ENCODE results near the gene SNRPA1.
"Not testable (repeated sequence)": the region's sequence is repeated elsewhere in the genome, so short reads cannot be mapped to it uniquely, and the experiment has no call there.

Gene SNRPA1

DNA sequence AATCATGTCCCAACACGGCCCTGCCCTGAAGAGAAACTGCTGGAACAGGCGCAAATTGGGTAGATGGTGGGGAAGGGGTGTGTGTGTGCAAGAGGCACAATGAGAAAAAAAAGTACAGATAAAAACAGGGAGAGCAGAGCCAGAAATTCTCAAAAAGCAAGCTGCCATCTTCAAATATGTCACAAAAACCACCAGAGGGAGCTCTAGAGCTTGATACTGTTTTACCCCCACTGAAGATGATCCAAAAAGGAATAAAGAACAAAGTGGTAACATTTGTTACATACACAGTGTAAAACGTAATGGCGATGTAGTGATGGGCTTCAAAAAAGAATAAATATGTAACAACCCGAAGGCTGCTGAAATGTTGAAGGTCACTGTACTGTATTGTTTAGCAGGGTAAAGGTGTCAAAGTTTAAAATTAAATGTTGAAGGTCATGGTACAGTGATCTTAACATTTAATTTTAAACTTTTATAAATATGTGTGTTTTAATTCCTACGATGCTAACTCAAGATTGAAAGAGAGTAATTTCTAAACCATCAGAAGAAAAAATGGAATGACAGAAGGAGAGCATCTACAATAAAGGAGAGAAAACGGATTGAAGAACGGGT lies 6.0 kb downstream of the SNRPA1 start:
- DNase-seq = peak; percentile 89

DNA sequence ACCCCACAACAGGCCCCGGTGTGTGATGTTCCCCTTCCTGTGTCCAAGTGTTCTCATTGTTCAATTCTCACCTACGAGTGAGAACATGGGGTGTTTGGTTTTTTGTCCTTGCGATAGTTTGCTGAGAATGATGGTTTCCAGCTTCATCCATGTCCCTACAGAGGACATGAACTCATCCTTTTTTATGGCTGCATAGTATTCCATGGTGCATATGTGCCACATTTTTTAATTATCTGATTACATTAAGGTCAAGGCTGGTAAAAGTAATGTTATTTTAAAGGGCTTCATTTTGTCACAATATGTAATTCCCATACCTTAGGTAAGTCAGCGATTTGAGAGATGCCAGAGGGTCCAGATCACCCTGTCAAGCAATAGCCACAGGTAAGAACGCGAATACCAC lies 7.7 kb downstream of the SNRPA1 start:
- DNase-seq = not testable (repeated sequence)

DNA sequence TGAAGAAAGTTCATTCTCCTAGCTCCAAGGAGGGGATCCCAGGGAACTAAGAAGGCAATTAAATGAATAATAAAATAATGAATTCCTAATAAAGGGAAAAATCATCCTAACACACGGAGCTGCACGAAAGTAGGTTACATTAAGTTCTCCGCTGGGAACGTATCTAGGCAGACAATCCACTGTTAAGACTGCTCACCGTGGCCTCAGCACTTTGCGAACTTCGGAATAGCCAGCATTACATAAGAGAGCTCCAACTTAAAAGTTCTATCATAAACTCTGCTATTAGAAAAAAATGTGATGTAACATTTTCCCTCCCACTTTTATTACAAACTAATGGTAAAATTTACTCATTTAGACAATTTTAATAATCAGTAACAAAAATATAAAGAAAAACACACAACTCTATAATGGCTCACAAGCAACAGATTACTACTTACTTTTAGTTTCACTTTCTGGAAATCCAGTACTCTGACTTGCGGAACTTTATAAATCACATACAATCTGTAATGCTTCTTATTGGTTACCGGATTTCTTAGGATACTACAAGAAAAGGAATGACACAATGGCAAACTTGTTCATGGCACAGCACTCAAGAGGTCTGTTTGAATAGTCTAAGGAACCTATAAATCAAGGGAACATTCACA lies 8.5 kb downstream of the SNRPA1 start:
- no peak for DNase-seq

DNA sequence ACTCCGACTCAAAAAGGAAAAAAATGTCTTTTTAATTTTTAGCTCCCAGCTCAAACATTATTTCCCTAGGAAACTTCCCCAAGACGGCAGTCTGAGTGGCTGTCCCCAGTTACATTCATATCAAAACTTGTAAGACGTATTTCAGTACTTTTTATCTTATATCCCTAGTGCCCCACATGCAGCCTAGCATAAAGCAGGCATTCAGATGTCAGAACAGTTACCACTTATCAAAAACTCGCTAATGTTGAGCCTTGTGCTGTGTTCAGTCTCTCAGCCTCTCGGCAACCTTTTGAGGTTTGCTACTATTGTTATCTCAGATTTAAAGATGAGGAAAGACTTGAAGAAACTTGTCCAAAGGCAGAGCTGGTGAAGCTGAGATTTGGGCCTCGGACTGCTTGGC lies 11.1 kb downstream of the SNRPA1 start:
- DNase-seq = no peak

DNA sequence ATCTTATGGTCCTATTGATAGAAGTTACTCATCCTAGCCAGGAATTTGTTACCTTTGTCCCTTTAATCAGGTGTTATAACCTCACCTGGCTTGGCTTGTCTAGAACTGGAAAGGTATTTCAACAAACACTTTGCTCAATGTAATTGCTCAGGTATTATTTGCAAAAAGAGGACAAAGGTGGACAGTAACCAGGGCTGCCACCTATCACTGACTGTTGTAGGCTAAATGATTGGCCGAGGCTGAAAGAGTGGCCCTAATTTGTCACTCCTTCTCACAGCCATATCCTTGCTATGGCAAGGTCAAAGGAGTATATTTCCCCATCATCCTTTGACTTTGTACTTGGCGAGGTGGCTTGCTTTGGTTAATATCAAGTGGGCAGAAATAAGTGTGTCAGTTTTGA lies 15.0 kb downstream of the SNRPA1 start:
- DNase-seq = no peak

DNA sequence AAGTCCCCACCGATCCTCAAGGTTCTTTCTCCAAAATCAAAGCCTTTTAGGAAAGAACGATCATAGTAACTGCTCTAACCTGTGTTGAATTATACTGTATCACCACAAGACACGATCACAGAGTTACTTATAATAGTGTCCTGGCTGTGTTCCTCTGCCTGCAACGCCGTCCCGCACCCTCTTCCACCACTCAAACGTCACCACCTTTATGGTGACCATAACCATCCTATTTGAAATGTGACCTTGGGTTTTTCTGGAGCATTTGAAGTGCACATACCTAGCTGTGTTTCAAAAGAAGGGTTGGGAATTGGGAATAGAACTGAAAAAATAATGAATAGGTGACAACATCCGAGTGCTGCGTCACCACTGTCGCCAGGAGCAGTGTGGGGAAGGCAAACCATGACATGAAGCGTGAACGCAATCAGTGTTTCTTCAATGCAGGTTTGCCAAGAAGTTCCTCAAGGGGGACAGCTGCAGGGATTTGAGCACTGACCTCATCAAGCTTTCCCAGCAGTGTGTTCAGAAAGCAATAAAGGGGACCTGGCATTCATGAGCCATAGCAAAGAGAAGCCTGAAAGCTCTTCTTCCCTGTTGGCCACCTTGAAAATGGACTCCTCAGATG lies 17.0 kb downstream of the SNRPA1 start:
- DNase-seq = no peak

DNA sequence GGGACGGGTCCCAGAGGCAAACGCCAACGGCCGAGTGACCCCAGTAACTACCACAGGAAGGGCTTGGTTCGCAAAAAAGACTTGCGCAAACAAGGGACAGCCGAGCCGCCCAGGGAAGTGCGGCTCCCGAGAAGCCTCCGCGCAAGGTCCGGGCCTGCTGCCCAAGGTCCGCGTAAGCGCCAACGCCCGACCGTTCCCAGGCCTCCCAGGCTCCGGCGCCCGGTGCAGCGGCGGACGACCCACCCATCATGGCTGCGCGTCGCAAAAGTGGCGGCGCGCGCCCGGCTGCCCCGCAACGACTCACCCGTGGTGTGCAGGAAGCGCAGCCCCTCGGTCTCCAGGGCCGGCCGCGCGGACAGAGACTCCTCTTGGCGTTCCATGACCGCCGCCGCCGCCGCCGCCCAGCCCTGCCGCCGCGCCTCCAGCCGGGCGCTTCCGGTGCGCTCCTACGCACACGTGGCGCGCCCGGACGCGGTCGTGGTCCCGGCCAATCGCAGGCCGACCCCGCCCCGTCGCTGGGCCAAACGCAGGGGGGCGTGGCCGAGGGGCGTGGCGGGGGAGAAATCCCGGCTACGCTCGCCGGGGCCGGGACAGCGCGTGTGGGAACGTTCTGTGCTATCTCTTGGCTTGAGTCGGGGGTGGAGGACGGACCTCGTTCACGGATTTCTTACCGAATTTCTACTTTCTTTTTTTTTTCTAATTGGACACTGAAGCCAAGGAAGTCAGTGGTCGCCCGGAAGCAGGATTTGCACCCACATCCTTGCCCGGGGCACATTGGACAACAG lies 17.8 kb downstream of the SNRPA1 start, which contains the start of gene SELENOS:
TSS of gene SELENOS (minus strand) at position 448 of the 785 bp plus-strand sequence. CDS start at position 380, 68 bp downstream.
- peak; percentile 96 for DNase-seq

DNA sequence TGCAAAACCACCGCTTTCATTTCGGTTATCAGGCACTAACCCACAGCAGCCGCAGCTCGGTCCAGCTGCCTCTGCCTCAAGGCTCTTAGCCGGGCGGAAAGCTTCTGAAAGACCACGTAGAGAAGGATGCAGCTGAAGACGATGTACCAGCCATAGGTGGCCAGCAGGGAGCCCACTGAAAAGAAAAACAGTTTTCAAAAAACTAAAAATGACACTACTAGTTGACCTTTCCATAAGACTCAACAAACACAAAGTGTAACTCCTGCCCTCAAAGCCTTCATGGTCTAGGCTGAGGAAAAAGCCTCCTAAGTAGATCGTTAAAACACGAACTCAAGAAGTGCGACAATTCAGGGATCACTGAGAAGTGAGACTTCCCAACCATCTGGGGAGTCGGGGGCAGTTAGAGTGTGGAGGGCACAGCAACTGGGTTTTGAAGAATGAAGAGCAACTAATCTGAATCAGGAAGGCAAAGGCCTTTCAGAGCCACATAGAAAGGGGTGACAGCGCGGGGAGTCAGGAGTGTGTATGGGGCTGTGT lies 18.5 kb downstream of the SNRPA1 start:
- peak; percentile 82 for DNase-seq

DNA sequence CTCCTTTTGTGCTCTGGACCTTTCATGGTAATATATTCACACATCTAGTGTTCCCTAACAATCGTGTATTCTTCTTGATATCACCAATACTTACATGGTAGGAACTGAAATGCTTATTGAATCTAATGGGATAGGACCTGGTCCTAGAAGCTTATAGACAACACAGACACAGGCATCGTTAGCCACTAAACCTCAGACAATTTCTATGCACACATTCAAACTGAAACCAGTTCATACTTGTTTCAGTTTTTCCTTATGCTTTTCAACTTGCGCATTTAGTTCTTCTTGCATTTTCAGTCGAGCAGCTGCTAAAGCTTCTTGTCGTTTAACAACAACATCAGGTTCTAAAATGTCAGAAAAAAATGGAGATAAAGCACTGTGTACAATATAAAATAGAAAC lies 20.0 kb downstream of the SNRPA1 start:
- DNase-seq = no peak

DNA sequence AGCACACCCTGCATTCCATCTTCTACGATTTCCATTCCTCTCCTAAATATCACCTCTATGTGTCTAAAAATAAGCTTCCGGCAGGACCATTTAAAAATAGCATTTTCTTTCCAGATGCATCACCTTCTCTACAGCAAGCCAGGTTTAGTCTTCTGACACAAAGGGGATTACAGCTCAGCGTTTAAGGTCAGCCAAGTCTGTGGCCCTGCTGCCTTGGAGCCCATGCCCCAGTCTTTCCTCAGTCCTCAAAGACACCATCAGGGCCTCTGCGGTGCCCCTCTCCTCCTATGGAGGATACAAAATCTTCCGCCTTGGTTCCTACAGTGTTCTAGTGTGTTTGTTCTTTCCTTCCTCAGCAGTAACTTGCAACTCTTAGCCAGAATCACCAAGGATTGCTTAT lies 21.5 kb downstream of the SNRPA1 start:
- DNase-seq = no peak

DNA sequence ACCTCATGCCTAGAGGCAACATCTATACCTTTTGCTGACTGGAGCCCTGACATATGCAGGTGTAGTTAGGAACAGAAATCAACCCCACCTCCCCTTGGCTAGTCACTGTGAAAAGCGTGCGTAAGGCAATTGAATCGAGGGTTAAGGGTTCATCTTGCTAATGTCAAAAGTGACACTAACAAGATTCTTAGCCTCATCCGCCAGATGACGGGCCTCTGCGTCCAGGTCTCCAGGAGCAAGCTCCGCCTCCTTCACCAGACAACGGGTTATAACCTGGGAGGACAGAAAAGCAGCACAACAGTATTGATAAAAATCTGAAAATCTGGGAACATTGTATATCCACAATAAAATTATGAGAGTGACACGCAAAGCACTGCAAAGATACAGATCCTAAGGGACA lies 22.5 kb downstream of the SNRPA1 start:
- no peak for DNase-seq

DNA sequence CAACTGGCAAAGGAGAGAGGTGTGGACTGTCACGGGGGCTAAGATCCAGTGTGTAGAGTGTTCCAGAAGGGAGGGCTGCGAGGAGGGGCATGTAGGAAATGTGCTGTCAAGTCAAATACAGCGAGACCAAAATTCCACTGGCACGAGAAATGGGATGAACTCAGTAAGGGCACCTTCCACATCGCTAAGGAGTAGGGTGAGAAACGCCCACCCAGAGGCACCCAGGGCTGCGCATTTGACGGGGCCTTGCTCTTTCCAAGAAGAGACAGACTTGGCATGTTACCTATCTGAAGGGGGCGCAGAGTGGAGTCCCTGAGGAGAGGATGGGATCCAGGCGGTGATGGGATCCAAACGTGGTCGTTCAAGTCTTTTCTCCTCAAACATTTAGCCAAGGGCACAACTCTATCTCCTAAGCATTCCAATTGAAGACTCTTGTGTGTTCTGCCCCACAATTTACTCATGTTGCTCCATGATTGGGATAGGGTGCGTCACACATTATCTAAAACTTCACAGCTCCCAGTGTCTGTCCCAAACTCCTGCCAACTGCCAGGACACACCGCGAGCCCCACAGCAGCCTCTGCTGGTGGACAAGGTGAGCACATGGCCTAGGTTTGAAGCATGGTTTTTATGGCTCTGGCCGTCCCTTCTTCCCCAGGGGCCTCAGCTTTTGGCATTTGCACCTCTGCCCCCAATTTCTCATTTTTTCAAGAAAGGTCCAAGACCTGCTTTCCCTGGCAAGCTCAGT lies 25.4 kb downstream of the SNRPA1 start:
- peak; percentile 45 for DNase-seq

DNA sequence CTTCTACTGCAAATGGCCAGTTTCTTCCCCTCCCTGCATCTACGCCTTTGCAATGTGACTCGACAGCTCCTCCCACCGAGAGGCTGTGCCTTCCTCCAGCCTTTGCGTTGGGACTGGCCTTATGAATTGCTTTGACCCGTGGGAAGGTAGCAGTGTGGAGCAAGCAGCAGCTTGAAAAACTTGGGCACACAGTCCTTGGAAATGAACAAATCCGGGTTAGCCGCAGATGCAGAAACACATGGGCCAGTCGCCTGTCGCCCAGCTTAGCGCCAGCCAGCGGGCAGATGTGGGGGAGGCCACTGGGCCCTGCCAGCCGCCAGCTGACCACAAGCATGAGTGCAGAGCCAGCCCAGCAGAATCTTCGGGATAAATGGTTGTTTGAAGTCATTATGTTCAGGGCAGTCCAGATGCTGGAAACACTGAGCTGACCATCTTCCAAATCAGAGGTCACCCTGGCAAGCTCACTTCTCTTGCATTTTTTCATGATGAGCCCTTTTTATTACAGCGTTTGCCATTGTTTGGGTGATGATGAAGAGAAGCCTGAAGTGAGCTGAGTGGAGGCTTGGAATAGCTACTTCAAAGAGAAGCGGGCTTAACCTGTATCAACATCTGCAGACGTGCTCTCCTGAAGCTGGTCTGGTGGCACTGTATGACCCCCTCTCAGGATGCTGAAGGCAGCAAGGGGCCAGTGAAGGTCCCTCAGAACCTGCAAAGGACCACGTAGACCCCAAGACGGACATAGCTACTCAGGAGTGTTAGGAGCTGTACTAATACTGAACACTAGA lies 27.5 kb downstream of the SNRPA1 start:
- no peak for DNase-seq

DNA sequence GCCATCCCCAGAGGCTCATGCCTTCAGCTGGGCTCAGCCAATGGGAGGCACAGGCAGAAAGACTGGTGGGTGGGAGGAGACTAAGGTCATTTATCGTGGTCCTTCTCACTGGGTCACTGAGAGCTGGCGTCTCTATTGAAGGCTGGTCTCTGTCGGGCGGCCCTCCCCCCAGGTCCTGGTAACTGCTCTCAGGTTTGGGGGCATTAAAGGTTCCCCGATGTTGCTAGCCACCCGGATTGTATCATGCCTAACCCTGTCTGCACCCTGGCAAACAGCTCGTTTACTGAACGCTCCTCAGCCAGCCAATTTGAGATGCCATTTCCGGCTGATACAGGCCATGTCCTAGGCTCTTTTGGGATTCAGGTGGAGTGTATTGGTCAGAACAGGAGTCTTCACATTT lies 28.3 kb downstream of the SNRPA1 start:
- DNase-seq = no peak

DNA sequence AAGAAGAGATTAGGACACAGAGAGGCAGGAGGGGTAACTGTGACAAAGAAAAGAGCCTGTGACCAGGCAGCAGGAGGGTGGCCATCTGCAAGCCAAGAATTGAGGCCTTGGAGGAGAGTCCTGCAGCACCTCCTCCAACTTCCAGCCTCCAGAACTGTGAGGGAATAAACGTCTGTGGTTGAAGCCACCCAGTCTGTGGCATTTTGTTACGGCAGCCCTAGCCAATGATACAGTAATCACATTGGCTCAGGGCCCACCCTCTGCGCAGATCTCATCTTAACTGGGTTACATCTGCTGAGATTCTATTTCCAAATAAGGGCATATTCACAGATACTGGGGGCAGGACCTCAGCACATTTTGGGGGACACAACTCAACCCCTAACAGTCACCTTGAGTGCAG lies 29.0 kb downstream of the SNRPA1 start:
- no peak for DNase-seq

DNA sequence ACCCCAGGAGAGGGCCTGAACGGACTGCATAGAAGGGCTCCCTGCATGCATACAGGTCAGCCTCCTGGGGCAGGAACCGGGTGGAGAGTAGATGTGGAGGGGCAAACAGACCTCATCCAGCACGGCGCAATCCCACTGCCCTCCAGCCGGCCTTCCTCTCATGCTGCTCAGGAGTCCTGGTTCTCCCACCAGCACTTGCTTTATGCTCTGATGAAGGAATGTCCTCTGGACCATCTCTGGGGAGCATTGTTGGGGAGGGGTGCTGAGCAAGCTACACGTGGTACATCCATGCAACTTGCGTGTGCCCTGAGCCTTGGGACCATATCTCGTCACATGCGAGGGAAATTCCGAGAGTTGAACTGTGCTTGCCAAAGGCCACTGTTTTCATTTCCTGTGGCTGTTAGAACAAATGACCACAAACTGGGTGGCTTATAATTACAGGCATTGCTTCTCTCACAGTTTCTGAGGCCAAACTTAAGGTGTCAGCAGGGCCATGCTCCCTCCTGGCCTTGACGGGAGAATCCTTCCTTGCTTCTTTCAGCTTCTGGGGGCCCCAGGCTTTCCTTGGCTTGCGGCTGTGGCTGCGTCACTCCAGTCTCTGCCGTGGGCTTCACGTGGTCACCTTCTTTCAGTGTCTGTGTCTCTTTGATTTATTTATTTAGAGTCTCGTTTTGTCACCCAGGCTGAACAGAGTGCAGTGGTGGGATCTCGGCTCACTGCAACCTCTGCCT lies 30.0 kb downstream of the SNRPA1 start:
- no peak for DNase-seq

DNA sequence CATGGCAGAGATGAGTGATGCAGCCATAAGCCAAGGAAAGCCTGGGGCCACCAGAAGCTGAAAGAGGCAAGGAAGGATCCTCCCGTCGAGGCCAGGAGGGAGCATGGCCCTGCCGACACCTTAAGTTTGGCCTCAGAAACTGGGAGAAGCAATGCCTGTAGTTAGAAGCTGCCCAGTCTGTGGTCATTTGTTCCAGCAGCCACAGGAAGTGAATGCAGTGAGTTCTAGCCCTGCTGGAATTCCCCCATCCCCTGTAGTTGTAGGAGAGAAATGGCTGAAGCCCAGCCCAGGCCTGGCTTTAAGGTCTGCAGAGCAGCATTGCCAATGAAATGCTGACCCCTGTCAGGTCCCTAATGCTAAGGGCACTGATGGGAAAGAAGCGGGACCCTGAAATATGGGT lies 31.0 kb downstream of the SNRPA1 start:
- DNase-seq = no peak

DNA sequence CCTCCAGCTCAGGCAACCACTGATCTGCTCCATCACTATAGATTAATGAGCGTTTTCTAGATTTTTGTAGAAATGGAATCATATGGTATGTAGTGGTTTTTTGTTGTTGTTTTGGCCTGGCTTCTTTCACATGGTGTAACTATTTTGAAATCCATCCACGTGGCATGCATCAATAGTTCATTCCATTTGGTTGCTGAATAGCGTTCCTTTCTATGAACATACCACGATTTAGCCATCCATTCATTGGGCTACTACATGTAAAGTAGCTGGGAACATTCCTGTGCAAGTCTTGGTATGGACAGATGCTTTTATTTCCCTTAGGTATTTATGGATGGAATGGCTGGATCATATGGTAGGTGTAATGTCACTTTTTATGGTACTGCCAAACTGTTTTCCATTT lies 32.5 kb downstream of the SNRPA1 start:
- DNase-seq = no peak

DNA sequence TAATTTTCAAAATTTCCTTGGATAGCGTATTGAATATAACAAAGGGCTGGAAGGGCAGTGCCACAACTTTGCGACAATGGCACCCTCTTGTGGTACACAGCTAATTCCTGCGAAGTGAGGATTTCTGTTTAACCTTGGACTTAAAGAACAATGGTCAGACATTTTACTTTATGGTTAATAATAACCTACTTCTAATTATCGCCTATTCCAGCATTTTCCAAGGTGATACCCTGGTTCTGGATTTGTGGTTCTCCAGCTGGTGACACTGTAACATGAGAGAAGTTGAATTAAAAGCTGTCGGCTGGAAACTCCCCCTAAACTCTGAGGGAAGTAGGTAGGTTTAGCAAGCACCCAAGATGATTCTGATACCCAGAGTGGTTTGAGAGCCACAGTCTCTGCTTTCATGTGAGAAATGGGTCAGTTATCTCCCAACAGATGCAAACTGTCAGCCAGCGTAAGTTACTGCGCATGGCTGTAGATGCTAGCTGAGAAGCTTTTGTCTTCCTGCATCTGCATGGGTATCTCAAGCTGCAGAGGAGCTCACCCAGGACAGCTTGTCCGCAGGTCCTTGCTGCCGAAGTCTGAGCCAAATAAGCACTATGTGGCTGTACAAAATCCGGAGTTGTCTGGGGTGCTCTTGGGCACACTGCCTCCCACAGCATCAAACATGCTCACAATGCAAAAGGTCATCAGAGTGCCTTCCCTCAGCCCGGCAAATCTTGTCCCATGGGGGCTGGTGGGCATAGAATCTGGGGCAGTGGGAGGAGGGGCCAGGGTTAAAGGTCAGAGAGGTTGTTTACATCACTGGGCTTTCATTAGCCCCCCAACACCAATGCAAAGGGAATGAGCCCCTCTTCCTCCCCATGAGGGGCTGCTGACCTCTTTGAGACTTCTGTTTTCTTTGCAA lies 36.6 kb downstream of the SNRPA1 start:
- peak; percentile 88 for DNase-seq

DNA sequence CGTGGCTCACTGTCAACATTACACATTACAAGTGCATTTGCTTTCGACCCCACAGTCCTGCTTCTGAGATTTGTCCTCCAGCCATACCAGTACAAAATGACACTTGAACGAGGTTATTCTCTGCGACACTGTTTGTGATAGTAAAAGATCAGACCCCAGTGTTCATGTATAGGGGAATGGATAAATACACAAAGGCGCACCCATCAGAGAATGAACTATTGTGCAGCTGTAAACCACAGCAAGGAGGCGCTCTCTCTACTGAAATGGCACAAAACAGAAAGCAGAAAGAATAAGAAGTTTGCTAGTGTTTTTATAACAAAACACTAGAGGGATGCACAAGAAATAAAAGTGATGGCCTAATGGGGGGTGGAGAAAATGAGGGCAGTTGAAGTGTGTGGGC lies 38.3 kb downstream of the SNRPA1 start:
- DNase-seq = peak; percentile 54
